Neural cell (in vitro differentiated cells): ENCODE data around the gene NGEF. TPM values are rescaled to one million over a fixed set of nuclear protein-coding genes. Genes with fewer than 3 reads are reported as not detected.

Source experiments
- H2AFZ ChIP-seq: fragments of 200-600, 300-800 bp; sonication (generic), shearing (Covaris generic); 2 replicates; pipeline ENCODE4 v1.6.0; 2014; ENCODE audit warnings: low read depth, mild to moderate bottlenecking, antibody characterized with exemption, low read length, moderate library complexity
- H3F3A ChIP-seq: fragments of 200-600 bp; shearing (Covaris generic); 2 replicates; pipeline ENCODE4 v1.6.1; 2016; ENCODE audit warnings: mild to moderate bottlenecking, moderate library complexity, mixed read lengths, antibody characterized with exemption, low read length; ENCODE audit not compliant: insufficient read depth, poor library complexity, severe bottlenecking
- H3K27ac ChIP-seq: fragments of 200-600, 300-800 bp; sonication (generic), shearing (Covaris generic); 2 replicates; pipeline ENCODE4 v1.5.1; 2014; ENCODE audit warnings: mild to moderate bottlenecking, low read length, moderate library complexity
- H3K27me3 ChIP-seq: fragments of 300-800, 200-600 bp; sonication (generic), shearing (Covaris generic); 2 replicates; pipeline ENCODE4 v1.6.0; 2014; ENCODE audit warnings: mild to moderate bottlenecking, low read depth, low read length, moderate library complexity; ENCODE audit not compliant: insufficient read depth
- H3K36me3 ChIP-seq: fragments of 300-800, 200-600 bp; sonication (generic), shearing (Covaris generic); 2 replicates; pipeline ENCODE4 v1.5.1; 2014; ENCODE audit warnings: mild to moderate bottlenecking, antibody characterized with exemption, low read length, moderate library complexity; ENCODE audit not compliant: insufficient read depth
- H3K4me2 ChIP-seq: fragments of 300-800, 200-600 bp; sonication (generic), shearing (Covaris generic); 2 replicates; pipeline ENCODE4 v1.6.0; 2014; ENCODE audit warnings: mild to moderate bottlenecking, low read length
- H3K4me3 ChIP-seq: fragments of 300-800, 200-600 bp; sonication (generic), shearing (Covaris generic); 2 replicates; pipeline ENCODE4 v1.5.1; 2014; ENCODE audit warnings: mild to moderate bottlenecking, low read length, moderate library complexity
- H3K79me2 ChIP-seq: fragments of 200-600 bp; shearing (Covaris generic); replicated peaks from 2 replicates; pipeline ENCODE4 v1.6.0; 2014; ENCODE audit warnings: mild to moderate bottlenecking, low read length, moderate library complexity; ENCODE audit not compliant: insufficient read depth
- H3K9ac ChIP-seq: fragments of 300-800, 200-600 bp; sonication (generic), shearing (Covaris generic); 2 replicates; pipeline ENCODE4 v1.6.1; 2016; ENCODE audit warnings: mild to moderate bottlenecking, low read length, mixed read lengths
- H3K9me2 ChIP-seq: fragments of 200-600 bp; shearing (Covaris generic); 2 replicates; pipeline ENCODE4 v1.6.1; 2016; ENCODE audit warnings: mild to moderate bottlenecking, low read length, mixed read lengths; ENCODE audit not compliant: insufficient read depth
- H3K9me3 ChIP-seq: fragments of 200-600, 300-800 bp; sonication (generic), shearing (Covaris generic); 2 replicates; pipeline ENCODE4 v1.6.1; 2016; ENCODE audit warnings: mild to moderate bottlenecking, mixed run types, low read length, moderate library complexity, mixed read lengths
- H4K20me1 ChIP-seq: fragments of 200-600 bp; shearing (Covaris generic); 2 replicates; pipeline ENCODE4 v1.6.1; 2016; ENCODE audit warnings: mild to moderate bottlenecking, mixed run types; ENCODE audit not compliant: insufficient read depth
- CTCF ChIP-seq: fragments of 450-650 bp; IDR thresholded peaks from 2 replicates; pipeline ENCODE4 v1.5.1; 2014; ENCODE audit warnings: antibody characterized with exemption, mild to moderate bottlenecking, moderate library complexity; ENCODE audit not compliant: poor library complexity, severe bottlenecking
- EP300 ChIP-seq: fragments of 450-650 bp; conservative IDR thresholded peaks from 2 replicates; pipeline ENCODE4 v1.6.1; 2014; ENCODE audit warnings: antibody characterized with exemption, mild to moderate bottlenecking, moderate library complexity; ENCODE audit not compliant: poor library complexity, severe bottlenecking
- EZH2 ChIP-seq: fragments of 200-600, 300-800 bp; shearing (Covaris generic), sonication (generic); IDR thresholded peaks from 2 replicates; pipeline ENCODE4 v1.6.1; 2014; ENCODE audit warnings: antibody characterized with exemption, low read length, borderline replicate concordance, mild to moderate bottlenecking; ENCODE audit not compliant: insufficient read depth, poor library complexity, severe bottlenecking
- MXI1 ChIP-seq: fragments of 450-650 bp; conservative IDR thresholded peaks from 2 replicates; pipeline ENCODE4 v1.6.1; 2014; ENCODE audit warnings: antibody characterized with exemption, mild to moderate bottlenecking; ENCODE audit not compliant: poor library complexity, severe bottlenecking
- POLR2AphosphoS5 ChIP-seq: IDR thresholded peaks from 2 replicates; pipeline ENCODE4 v1.6.1; 2012
- RAD21 ChIP-seq: fragments of 450-650 bp; conservative IDR thresholded peaks from 2 replicates; pipeline ENCODE4 v1.6.1; 2014; ENCODE audit warnings: antibody characterized with exemption, mild to moderate bottlenecking, moderate library complexity
- REST ChIP-seq: IDR thresholded peaks from 2 replicates; pipeline ENCODE4 v1.6.1; 2012; ENCODE audit warnings: borderline replicate concordance
- SMC3 ChIP-seq: fragments of 450-650 bp; conservative IDR thresholded peaks from 2 replicates; pipeline ENCODE4 v1.6.1; 2014; ENCODE audit warnings: antibody characterized with exemption, mild to moderate bottlenecking, moderate library complexity; ENCODE audit not compliant: poor library complexity
- TAF1 ChIP-seq: IDR thresholded peaks from 2 replicates; pipeline ENCODE4 v1.6.1; 2012; ENCODE audit warnings: low read depth
- polyA plus RNA-seq: library from polyadenylated mRNA; depleted of rRNA; stranded (reverse); fragments of >200 nt; gene quantifications from 2 replicates; pipeline ENCODE4 v1.2.3, GENCODE V29; 2014

NGEF gene
- polyA plus RNA-seq, 1 donor from 2014 or later = 5.2 TPM

- H3K36me3 ChIP-seq = no peaks in the 10 kb centered on the region
Measured at GRCh38 chr2:232949016-232949415, 64.0 kb downstream of the NGEF start.

GRCh38 chr2:232942831-232943230 lies 70.2 kb downstream of the NGEF start:
- H3K4me2 ChIP-seq = no peak overlapping the region
- H3K9ac ChIP-seq = no peak overlapping the region
- H3K36me3 ChIP-seq = no peaks in the 10 kb centered on the region
- H4K20me1 ChIP-seq = no peaks in the 10 kb centered on the region
- no peaks in the 10 kb centered on the region for H3K9me2 ChIP-seq
- no peaks in the 10 kb centered on the region for H3K79me2 ChIP-seq
- H3K27ac ChIP-seq = no peak overlapping the region
- H3F3A ChIP-seq = no peaks in the 10 kb centered on the region
- H3K9me3 ChIP-seq = no peaks in the 10 kb centered on the region
- H3K4me3 ChIP-seq = no peak overlapping the region
- H3K27me3 ChIP-seq = no peaks in the 10 kb centered on the region
- no peak overlapping the region for H2AFZ ChIP-seq
- TF ChIP-seq TAF1 = no peak
- no peak for TF ChIP-seq CTCF
- no peak for TF ChIP-seq REST
- no peak for TF ChIP-seq EP300
- no peak for TF ChIP-seq RAD21
- no peak for TF ChIP-seq MXI1

More at GRCh38 chr2:232949016-232949415, 64.0 kb downstream of the NGEF start:
- H2AFZ ChIP-seq = no peak overlapping the region
- no peaks in the 10 kb centered on the region for H3F3A ChIP-seq
- H4K20me1 ChIP-seq = no peaks in the 10 kb centered on the region
- TF ChIP-seq SMC3 (no peak), EP300 (no peak), MXI1 (no peak), CTCF (no peak), TAF1 (no peak), POLR2AphosphoS5 (no peak), RAD21 (no peak), EZH2 (no peak), REST (no peak)
- H3K4me3 ChIP-seq = no peak overlapping the region
- no peak overlapping the region for H3K4me2 ChIP-seq
- H3K27ac ChIP-seq = no peak overlapping the region
- no peaks in the 10 kb centered on the region for H3K9me2 ChIP-seq
- H3K79me2 ChIP-seq = no peaks in the 10 kb centered on the region
- H3K9ac ChIP-seq = no peak overlapping the region
- H3K27me3 ChIP-seq = no peaks in the 10 kb centered on the region
- no peaks in the 10 kb centered on the region for H3K9me3 ChIP-seq
